Measurements from ENCODE around the gene OR51M1.

Gene OR51M1

DNA sequence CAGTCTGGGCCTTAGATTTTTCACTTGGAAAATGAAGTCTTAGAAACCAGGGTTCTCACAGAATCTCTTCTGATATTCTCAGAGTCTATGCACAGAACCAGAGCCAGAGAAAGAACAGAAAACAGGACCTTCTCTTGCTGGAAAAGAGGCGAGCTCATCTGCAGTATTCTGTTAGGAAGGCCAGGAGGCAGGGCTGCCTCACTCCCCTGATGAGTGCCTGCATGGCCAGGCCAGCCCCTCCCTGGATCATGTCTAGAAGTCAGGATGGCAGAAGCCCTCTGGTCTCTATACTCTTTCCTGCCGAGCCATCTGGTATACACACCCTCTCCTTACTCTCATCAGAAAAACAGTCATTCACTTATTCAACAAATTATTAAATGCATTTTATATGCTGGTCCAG is 723 bp downstream of the OR51M1 start:
- no peak for DNase-seq (ENCODE audit: low read depth in 1 of 2, low spot score in 1 of 2)

DNA sequence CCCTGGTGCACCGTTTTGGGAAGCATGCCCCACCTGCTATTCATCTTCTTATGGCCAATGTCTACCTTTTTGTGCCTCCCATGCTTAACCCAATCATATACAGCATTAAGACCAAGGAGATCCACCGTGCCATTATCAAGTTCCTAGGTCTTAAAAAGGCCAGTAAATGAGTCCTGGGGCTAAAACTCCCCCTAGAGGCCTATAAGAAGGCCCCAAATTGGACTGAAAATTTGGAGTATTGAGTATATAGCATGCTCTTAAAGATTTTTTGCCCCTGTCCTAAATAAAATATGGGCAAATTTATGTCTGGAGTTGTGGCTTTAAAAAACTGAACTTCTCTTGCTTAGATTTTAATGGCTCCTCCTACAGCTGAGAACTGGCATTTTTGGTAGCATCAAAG is 6.6 kb downstream of the OR51M1 start:
- no peak for DNase-seq (ENCODE audit: low read depth in 1 of 2, low spot score in 1 of 2)

DNA sequence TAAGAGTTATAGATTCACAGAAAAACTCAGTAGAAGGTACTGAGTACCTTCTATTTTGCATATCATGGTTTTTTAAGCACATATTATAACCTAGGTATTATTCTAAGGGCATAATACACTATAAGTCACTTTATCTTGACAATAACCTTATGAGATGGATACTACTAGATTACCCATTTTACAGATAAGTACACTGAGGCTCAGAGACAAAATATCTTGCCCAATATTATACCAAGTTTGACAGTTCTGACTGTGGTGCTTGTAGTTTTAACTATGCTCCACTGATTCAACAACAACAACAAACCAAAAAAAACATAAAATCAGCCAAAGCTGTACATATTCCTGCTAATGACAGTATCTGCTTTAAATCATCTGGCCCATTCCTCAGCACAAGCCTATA is 10.5 kb downstream of the OR51M1 start:
- no peak for DNase-seq (ENCODE audit: low read depth in 1 of 2, low spot score in 1 of 2)

DNA sequence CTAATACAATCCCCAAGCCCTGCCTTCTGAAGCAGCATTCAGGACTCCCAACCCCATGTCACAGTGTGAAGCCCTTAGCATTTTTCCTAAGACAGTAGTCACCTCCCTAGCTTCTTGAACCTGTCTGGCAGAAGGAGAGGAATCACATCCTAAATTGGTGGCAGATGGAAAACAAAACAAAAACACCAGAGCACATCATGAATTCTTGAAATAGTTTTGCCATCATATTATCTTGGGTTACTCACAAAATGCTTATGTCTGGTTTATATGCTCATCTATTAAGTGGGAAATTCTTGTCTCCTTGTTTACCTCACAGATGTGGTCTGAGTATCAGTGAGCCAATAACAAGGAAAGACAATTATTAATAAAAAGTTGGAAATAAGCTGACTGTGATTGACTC is 15.3 kb downstream of the OR51M1 start:
- DNase-seq (ENCODE audit: low read depth in 1 of 2, low spot score in 1 of 2): no peak

DNA sequence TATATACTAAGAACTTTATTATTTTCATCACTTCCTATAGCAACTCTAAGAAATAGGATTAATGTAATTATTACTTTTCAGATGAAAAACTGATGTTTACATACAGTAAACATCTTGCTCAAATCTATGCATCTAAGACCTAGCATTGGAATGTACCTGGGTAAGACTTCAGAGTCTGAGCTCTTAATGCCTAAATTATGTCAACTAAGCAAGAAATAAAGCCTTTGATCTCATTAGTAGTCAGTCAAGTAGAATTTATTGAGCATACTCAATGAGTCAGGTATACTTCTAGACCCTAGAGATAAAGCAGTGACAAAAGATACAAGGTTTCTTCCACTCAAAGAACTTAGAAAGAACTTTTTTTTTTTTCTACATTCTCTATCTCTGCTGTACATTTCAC is 21.6 kb downstream of the OR51M1 start:
- DNase-seq (ENCODE audit: low read depth in 1 of 2, low spot score in 1 of 2): no peak

DNA sequence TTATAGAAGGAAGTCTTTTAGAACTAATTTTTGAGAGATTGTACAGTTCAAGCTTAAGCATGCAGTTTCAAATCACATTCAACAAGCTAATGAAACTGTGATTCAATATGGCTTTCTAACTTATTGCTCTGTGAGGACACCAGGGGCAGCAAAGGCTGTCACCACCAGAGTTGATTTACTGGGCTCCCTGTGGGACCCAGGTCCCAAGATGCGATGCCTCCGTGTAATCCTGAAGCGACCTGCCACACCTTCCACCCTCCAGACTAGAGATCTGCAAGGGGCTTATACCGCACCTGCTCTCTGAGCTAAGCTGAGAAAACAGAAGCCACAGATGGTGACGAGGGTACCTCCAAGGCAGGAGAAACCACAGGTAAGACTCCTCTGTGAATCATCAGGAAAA is 37.4 kb downstream of the OR51M1 start:
- DNase-seq (ENCODE audit: low read depth in 1 of 2, low spot score in 1 of 2): no peak

DNA sequence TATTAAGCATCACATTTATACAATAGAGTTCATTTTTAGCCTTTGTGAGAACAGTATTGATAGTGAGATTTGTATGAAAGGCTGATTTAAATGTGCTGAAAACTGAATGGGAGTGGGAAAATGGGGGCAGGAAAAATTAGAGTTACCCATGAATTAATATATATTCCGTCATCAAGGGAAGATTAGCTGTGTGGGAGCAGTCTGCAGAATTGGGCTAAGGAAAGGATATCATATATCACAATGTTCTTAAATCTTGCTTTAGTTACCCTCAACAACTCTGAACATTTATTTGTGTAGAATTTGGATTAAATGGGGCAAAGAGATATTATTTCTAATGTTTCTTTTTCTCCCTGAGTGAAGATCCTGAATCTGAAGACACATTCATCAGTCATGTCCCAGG is 38.2 kb downstream of the OR51M1 start, which contains the start of gene OR51Q1:
TSS of gene OR51Q1 (plus strand) at position 301 of the 400 bp plus-strand sequence. CDS start at position 391, 90 bp downstream.
- DNase-seq (ENCODE audit: low read depth in 1 of 2, low spot score in 1 of 2): no peak

DNA sequence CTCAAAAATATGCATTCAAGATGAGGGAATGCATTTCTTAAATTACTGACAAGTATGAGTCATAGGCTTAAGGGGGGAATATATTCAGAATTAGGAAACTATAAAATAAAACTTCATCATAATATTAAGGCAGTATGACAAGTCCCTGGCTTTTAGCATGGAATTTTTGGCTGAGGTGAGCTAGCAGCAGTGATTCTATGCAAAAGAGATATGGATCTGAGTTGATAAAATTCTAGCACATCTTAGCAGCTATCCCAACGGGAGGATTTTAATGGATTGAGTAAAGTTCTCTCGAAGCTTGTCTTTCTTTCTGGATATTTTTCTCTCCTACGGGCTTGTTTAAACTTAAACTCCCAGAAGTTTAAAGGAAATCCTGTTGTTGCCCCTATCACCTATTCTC is 39.5 kb downstream of the OR51M1 start:
- DNase-seq (ENCODE audit: low read depth in 1 of 2, low spot score in 1 of 2): no peak

DNA sequence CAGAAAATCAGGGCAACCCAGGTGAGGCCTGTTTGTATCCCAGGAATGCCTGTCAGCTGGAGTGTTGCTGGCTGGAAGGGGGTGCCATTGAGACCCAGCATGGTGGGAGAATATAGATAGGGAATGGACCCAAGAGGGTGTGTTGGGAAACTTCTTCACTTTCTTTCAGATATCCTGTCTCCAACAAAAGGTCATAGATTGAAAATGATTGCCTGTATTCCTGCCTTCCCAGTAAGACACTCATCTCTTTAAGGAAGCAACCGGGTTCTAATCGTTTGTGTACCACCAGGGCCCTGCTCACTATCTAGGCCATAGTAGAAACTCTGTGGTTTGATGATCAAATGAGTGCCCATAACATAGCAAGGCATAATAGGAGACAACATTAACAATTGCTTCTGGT is 57.8 kb downstream of the OR51M1 start, which contains the start of gene OR51I1:
TSS of gene OR51I1 (minus strand) at position 101 of the 400 bp plus-strand sequence. CDS start at position 101, 0 bp downstream.
- no peak for DNase-seq (ENCODE audit: low read depth in 1 of 2, low spot score in 1 of 2)
